ENCODE results near the gene AFAP1.

DNA sequence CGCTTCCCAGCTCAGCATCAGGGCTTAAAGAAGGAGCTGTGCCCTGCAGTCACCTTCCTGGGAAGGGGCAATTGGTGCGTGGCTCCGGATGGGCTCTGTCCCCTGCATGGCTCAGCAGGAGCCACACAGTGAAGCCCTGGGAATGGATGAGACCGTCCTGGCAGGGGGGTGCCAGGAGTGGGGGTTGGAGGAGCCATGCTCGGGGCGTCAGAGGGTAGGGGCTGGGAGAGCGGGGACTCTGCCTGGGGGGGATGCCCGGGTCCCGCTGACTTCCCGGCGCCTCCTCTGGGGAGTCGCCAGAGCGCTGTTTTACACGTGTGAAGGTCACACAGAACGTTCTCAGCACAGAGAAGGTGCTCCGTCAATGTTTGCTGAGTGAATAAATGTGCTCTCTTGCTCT, 184.1 kb downstream of the AFAP1 start:
- TF ChIP-seq TAF1 (IDR thresholded peaks at IDR 0.05; ENCODE audit: borderline replicate concordance, low read depth, low read length), result no peak
- no peak for TF ChIP-seq POLR2A (IDR thresholded peaks at IDR 0.05; ENCODE audit: low read depth, low read length)
